Measurements from ENCODE around the gene CNTNAP2.

GRCh38 chr7:147607157-147607800 lies 1490.7 kb downstream of the CNTNAP2 start:
- TF ChIP-seq EZH2 (IDR thresholded peaks at IDR 0.05; ENCODE audit: borderline replicate concordance, low read depth, low read length, severe bottlenecking) (no peak), CTCF (IDR thresholded peaks at IDR 0.05; ENCODE audit: borderline replicate concordance, extremely low read depth, low read length, poor library complexity, severe bottlenecking) (no peak)
